T-helper 2 cell (primary cell): Measurements from ENCODE around the gene NUTF2.
A peak's percentile ranks its signal among the peaks of the same experiment; 100 is the strongest.
"Not testable (repeated sequence)": the region's sequence is repeated elsewhere in the genome, so short reads cannot be mapped to it uniquely, and the experiment has no call there.

ENCODE experiments used
- DNase-seq, 5 experiments: peaks; one replicate each; pipeline versions ENCODE4 v3.0.0 to v3.0.0-alpha.2; 2012 to 2022
- total RNA-seq, 2 donors: gene quantifications; one replicate each; lab custom pipeline; 2026; lab: John Stamatoyannopoulos, UW

NUTF2 gene
- 28.1 to 30.2 reads per million in 2 donors for total RNA-seq

- peak; percentile 86 to 97 (median 93) for DNase-seq
Measured at GRCh38 chr16:67846320-67847063, at the start of gene NUTF2. Gene NUTF2 (plus strand): TSS chr16:67846933. CDS start chr16:67865131, 18,198 bp downstream.

- DNase-seq, result no peak
Measured at GRCh38 chr16:67800338-67800926, 46.3 kb upstream of the NUTF2 start.

GRCh38 chr16:67801241-67801640 is 45.5 kb upstream of the NUTF2 start:
- no peak for DNase-seq

GRCh38 chr16:67801883-67802282 is 44.9 kb upstream of the NUTF2 start:
- peak in 2 of 5 experiments; percentile 13 to 85 for DNase-seq

GRCh38 chr16:67803894-67804293 is 42.8 kb upstream of the NUTF2 start:
- DNase-seq, result no peak

GRCh38 chr16:67804853-67805542 is 41.7 kb upstream of the NUTF2 start:
- DNase-seq, result peak in 1 of 5 experiments; percentile 19

- no peak for DNase-seq
Measured at GRCh38 chr16:67805718-67806427, 40.9 kb upstream of the NUTF2 start.

GRCh38 chr16:67806428-67807147 is 40.1 kb upstream of the NUTF2 start, which contains the start of the genes RANBP10 and TSNAXIP1:
Gene RANBP10 (minus strand): TSS chr16:67806560. CDS start chr16:67806536, 24 bp downstream.
Gene TSNAXIP1 (plus strand): TSS chr16:67806889. CDS start chr16:67807150, 261 bp downstream.
- peak; percentile 88 to 100 (median 96) for DNase-seq

GRCh38 chr16:67807148-67807682 is 39.5 kb upstream of the NUTF2 start:
- no peak for DNase-seq

- DNase-seq, result no peak
Measured at GRCh38 chr16:67811899-67812298, 34.8 kb upstream of the NUTF2 start.

GRCh38 chr16:67814567-67814966 is 32.2 kb upstream of the NUTF2 start:
- no peak for DNase-seq

GRCh38 chr16:67820608-67821259 is 26.0 kb upstream of the NUTF2 start:
- DNase-seq, result no peak

GRCh38 chr16:67822511-67822910 is 24.2 kb upstream of the NUTF2 start:
- no peak for DNase-seq

GRCh38 chr16:67825119-67825518 is 21.6 kb upstream of the NUTF2 start:
- no peak for DNase-seq

- DNase-seq, result no peak
Measured at GRCh38 chr16:67825906-67826305, 20.8 kb upstream of the NUTF2 start.

GRCh38 chr16:67828651-67829050 is 18.1 kb upstream of the NUTF2 start:
- DNase-seq, result no peak

- no peak for DNase-seq
Measured at GRCh38 chr16:67833030-67833414, 13.7 kb upstream of the NUTF2 start.

GRCh38 chr16:67833415-67834241 is 13.1 kb upstream of the NUTF2 start:
- peak; percentile 79 to 95 (median 88) for DNase-seq

GRCh38 chr16:67834242-67834614 is 12.5 kb upstream of the NUTF2 start:
- no peak for DNase-seq

- DNase-seq, result not testable (repeated sequence)
Measured at GRCh38 chr16:67837190-67837589, 9.5 kb upstream of the NUTF2 start.
